ENCODE results near the gene L3MBTL4. TPM values are rescaled to one million over a fixed set of nuclear protein-coding genes. Genes with fewer than 3 reads are reported as not detected.

The L3MBTL4 gene
- total RNA-seq, 1 experiment from 2014 or later: not detected

- no peaks in the 10 kb centered on the region for H3K36me3 ChIP-seq (ENCODE audit: insufficient read depth, low read length, poor library complexity, severe bottlenecking)
- CTCF ChIA-PET: no interaction called here
- no peak overlapping the region for H3K27ac ChIP-seq (ENCODE audit: low read depth, low read length, poor library complexity, severe bottlenecking)
- no peaks in the 10 kb centered on the region for H3K4me1 ChIP-seq (ENCODE audit: insufficient read depth, low read length, poor library complexity, severe bottlenecking)
- no TSS peak for BruUV-seq (replicated peaks)
- POLR2A ChIA-PET (ENCODE audit: low non-redundant PET): no interaction called here
- no peaks in the 10 kb centered on the region for H3K27me3 ChIP-seq (replicated peaks; ENCODE audit: insufficient read depth, low read depth, low read length, poor library complexity)
- no peak for DNase-seq (ENCODE audit: low spot score)
- peaks cover 24% of the 10 kb centered on the region for H3K9me3 ChIP-seq (ENCODE audit: low read depth, low read length, poor library complexity, severe bottlenecking)
- no peak overlapping the region for H3K4me3 ChIP-seq (ENCODE audit: low read depth, low read length, poor library complexity, severe bottlenecking)
- intact Hi-C loops (cut with micrococcal nuclease; ENCODE audit: unreplicated experiment): no loop called here
- TF ChIP-seq CTCF (conservative IDR thresholded peaks at IDR 0.05; ENCODE audit: low read depth, low read length) (no peak), EZH2 (IDR thresholded peaks at IDR 0.05; ENCODE audit: borderline replicate concordance, low read depth, low read length, poor library complexity, severe bottlenecking) (no peak)
Observed at GRCh38 chr18:6132751-6133368, 281.9 kb downstream of the L3MBTL4 start.

GRCh38 chr18:6120820-6121279 is 293.9 kb downstream of the L3MBTL4 start:
- no peaks in the 10 kb centered on the region for H3K27me3 ChIP-seq (replicated peaks; ENCODE audit: insufficient read depth, low read depth, low read length, poor library complexity)
- CTCF ChIA-PET: no interaction called here
- H3K9me3 ChIP-seq (ENCODE audit: low read depth, low read length, poor library complexity, severe bottlenecking): peaks cover 48% of the 10 kb centered on the region
- POLR2A ChIA-PET (ENCODE audit: low non-redundant PET): no interaction called here
- TF ChIP-seq CTCF (conservative IDR thresholded peaks at IDR 0.05; ENCODE audit: low read depth, low read length) (no peak), EZH2 (IDR thresholded peaks at IDR 0.05; ENCODE audit: borderline replicate concordance, low read depth, low read length, poor library complexity, severe bottlenecking) (no peak)
- H3K4me1 ChIP-seq (ENCODE audit: insufficient read depth, low read length, poor library complexity, severe bottlenecking): no peaks in the 10 kb centered on the region
- H3K4me3 ChIP-seq (ENCODE audit: low read depth, low read length, poor library complexity, severe bottlenecking): no peak overlapping the region
- DNase-seq (ENCODE audit: low spot score): no peak
- H3K36me3 ChIP-seq (ENCODE audit: insufficient read depth, low read length, poor library complexity, severe bottlenecking): no peaks in the 10 kb centered on the region
- no peak overlapping the region for H3K27ac ChIP-seq (ENCODE audit: low read depth, low read length, poor library complexity, severe bottlenecking)
- BruUV-seq (replicated peaks): no TSS peak
- intact Hi-C loops (cut with micrococcal nuclease; ENCODE audit: unreplicated experiment): no loop called here

- CTCF ChIA-PET: no interaction called here
- no TSS peak for BruUV-seq (replicated peaks)
- Histone ChIP-seq H3K27ac (ENCODE audit: low read depth, low read length, poor library complexity, severe bottlenecking) (no peak overlapping the region), H3K9me3 (ENCODE audit: low read depth, low read length, poor library complexity, severe bottlenecking) (peaks cover 45% of the 10 kb centered on the region), H3K4me1 (ENCODE audit: insufficient read depth, low read length, poor library complexity, severe bottlenecking) (no peaks in the 10 kb centered on the region), H3K36me3 (ENCODE audit: insufficient read depth, low read length, poor library complexity, severe bottlenecking) (no peaks in the 10 kb centered on the region), H3K27me3 (replicated peaks; ENCODE audit: insufficient read depth, low read depth, low read length, poor library complexity) (no peaks in the 10 kb centered on the region), H3K4me3 (ENCODE audit: low read depth, low read length, poor library complexity, severe bottlenecking) (no peak overlapping the region)
- no peak for DNase-seq (ENCODE audit: low spot score)
- intact Hi-C loops (cut with micrococcal nuclease; ENCODE audit: unreplicated experiment): no loop called here
- TF ChIP-seq EZH2 (IDR thresholded peaks at IDR 0.05; ENCODE audit: borderline replicate concordance, low read depth, low read length, poor library complexity, severe bottlenecking): no peak
- no peak for TF ChIP-seq CTCF (conservative IDR thresholded peaks at IDR 0.05; ENCODE audit: low read depth, low read length)
- POLR2A ChIA-PET (ENCODE audit: low non-redundant PET): no interaction called here
Observed at GRCh38 chr18:6119761-6120160, 294.9 kb downstream of the L3MBTL4 start.
